Measurements from ENCODE around the gene TMEM139. TPM values are rescaled to one million over a fixed set of nuclear protein-coding genes. Genes with fewer than 3 reads are reported as not detected.

TMEM139 gene
- total RNA-seq, 1 donor, result not detected

DNA sequence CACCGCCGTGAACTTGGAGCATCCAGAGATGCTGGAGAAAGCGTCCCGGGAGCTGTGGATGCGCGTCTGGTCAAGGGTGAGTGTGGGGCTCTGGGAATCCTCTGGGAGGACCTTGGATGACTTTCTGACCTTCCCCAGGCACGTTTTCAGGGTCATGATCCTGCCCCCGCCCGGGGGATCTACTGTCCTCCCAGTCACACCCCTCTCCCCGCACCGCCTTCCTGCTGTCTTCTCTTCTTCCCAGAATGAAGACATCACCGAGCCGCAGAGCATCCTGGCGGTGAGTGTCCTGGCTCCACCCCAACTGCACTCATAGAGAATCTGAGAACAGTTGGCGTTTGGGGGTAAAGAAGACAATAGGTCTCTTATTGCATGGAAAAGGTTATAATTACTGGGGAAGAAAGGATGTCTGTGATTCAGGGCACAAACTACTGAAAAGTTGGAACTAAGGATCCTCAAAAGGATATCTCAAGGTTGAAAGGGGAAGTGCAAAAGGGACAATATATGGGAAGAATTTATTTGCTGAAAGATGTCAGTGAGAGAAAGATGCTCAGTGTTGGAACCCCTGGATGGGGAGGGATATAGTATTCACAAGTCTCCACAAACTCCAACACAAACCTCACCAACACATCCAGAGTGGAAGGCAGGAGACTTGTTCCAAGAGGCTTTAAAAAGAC lies 19.6 kb upstream of the TMEM139 start:
- DNase-seq (ENCODE audit: low read depth), result no peak
- TF ChIP-seq, protein P1, sequence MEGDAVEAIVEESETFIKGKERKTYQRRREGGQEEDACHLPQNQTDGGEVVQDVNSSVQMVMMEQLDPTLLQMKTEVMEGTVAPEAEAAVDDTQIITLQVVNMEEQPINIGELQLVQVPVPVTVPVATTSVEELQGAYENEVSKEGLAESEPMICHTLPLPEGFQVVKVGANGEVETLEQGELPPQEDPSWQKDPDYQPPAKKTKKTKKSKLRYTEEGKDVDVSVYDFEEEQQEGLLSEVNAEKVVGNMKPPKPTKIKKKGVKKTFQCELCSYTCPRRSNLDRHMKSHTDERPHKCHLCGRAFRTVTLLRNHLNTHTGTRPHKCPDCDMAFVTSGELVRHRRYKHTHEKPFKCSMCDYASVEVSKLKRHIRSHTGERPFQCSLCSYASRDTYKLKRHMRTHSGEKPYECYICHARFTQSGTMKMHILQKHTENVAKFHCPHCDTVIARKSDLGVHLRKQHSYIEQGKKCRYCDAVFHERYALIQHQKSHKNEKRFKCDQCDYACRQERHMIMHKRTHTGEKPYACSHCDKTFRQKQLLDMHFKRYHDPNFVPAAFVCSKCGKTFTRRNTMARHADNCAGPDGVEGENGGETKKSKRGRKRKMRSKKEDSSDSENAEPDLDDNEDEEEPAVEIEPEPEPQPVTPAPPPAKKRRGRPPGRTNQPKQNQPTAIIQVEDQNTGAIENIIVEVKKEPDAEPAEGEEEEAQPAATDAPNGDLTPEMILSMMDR (IDR thresholded peaks at IDR 0.05; ENCODE audit: insufficient read depth, low read length), result no peak
- H3K4me3 ChIP-seq (ENCODE audit: low read depth, low read length), result no peak overlapping the region

DNA sequence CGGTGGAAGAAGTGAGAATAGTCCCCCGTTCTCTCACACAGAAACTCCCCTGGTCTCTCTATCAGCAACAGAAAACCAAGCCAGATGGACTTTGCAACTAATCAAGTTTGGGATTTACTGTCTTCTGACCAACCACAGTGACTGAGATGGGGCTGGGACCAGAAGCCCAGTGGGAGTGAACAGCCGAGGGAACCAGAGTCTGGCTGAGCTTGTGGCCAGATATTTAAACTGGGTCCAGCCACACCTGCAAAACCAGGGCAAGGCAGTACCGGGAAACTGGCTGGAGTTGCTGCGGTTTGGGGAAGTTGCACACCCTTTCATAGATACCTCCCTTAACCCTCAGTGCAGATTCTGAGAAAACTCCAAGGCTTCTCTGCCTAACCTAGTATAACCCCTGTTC lies 15.5 kb upstream of the TMEM139 start:
- TF ChIP-seq, protein P1 (IDR thresholded peaks at IDR 0.05; ENCODE audit: insufficient read depth, low read length), result no peak
- no peak for DNase-seq (ENCODE audit: low read depth)
- no peak overlapping the region for H3K4me3 ChIP-seq (ENCODE audit: low read depth, low read length)

DNA sequence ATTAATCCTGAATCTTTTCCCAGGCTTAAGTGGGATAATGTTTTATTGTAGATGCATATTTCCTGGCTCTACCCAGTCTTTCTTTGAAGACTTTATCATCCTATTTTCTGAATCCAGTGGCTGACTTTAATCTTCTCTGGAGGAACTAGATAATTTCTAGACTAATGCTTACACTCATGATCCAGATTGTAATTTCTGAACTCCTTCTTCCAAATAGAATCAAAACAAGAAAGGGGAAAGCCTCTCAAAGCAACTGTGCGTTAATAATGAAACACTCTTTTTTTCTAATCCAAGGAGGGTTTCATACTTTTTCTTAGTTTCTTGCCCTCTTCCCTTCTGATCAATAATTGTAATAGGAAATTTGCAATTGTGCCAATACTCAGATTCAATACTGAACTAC lies 13.5 kb upstream of the TMEM139 start:
- H3K4me3 ChIP-seq (ENCODE audit: low read depth, low read length), result no peak overlapping the region
- no peak for DNase-seq (ENCODE audit: low read depth)
- TF ChIP-seq, protein P1 (IDR thresholded peaks at IDR 0.05; ENCODE audit: insufficient read depth, low read length), result no peak

DNA sequence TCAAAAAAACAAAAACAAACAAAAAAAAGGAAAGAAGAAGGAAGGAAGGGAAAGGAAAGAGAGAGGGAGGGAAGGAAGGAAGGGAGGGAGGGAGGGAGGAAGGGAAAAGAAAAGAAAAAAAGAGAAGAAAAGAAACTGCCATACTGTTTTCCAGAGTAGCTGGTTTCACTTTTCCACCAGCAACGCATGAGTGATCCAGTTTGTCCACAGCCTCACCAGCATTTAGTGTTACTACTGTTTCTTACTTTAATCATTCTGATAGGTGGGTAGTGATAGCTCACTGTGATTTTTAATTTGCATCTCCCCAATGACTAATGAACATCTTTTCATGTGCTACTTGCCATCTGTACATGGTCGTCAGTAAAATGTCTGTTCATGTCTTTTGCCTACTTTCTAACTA lies 11.9 kb upstream of the TMEM139 start:
- DNase-seq (ENCODE audit: low read depth), result no peak
- H3K4me3 ChIP-seq (ENCODE audit: low read depth, low read length), result no peak overlapping the region
- TF ChIP-seq, protein P1 (IDR thresholded peaks at IDR 0.05; ENCODE audit: insufficient read depth, low read length), result no peak

DNA sequence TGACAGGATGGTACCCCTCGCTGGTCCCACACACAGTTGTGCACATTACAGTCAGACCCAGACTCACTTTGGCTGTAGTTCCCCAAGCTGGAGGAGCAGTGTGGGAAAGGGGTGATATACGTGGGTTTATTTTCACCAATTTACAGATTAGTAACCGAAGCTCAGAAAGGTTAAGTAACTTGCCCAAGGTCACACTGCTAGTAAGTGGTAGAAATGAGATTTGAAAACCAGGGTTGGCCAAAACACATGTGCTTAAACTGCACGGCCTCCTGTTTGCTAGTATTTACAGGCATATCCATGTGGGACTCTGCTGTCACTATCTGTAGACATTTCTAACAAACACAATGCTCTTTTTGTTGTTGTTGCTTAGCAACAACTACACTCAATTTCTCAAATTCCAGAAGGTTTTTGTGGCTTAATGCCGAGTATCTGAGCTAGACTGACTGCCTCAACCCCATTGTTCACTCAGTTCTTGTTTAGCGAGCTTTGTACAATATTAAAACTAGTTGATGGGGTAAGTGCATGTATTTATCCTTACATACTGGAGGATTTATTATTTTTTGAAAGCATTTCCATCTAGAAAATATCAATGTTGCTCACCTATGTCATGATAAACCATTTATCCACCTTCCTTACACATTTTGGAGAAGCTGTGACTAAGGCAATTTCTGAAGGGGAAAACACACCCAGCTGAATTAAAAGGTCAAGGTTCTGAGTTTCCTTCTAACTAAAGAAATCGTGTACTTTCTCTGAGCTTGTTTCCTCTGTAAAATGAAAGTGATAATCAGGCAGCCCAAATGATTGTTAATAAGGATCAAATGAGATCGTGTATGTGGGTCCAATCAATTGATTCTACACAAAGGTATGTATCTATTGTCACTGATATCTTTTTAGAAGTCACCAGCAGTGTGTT lies 5.3 kb upstream of the TMEM139 start:
- DNase-seq (ENCODE audit: low read depth), result peak; percentile 74
- H3K4me3 ChIP-seq (ENCODE audit: low read depth, low read length), result no peak overlapping the region
- TF ChIP-seq, protein P1 (IDR thresholded peaks at IDR 0.05; ENCODE audit: insufficient read depth, low read length), result no peak

DNA sequence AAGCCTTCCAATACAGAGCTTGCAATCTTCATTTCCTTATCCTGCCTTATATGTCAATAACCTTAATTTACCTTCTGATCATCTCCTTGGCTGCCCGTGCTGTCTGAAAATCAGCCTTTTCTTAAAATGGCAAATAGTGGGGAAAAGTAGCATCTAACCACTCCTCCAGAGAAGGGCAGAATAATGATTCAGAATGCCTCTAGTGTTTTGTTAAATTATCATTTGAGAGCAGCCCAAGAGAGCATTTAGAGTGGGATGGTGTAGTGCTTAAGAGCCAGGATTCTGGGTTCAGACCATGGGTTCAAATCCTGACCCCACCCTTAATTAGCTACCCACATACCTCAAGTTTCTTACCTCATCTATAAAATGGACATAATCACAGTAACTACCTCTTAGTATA lies 4.6 kb upstream of the TMEM139 start:
- H3K4me3 ChIP-seq (ENCODE audit: low read depth, low read length), result no peak overlapping the region
- no peak for DNase-seq (ENCODE audit: low read depth)
- TF ChIP-seq, protein P1 (IDR thresholded peaks at IDR 0.05; ENCODE audit: insufficient read depth, low read length), result no peak

All from fibroblast of the aortic adventitia (primary cell).